GM21723 (cell line): ENCODE data around the gene SPDL1.
A peak's percentile ranks its signal among the peaks of the same experiment; 100 is the strongest.

Experiments used
- ATAC-seq: cut with Tn5 transposase; IDR thresholded peaks from one replicate; pipeline ENCODE4 v1.9.1; 2021; ENCODE audit warnings: mild to moderate bottlenecking, moderate library complexity; ENCODE audit not compliant: unreplicated experiment

The SPDL1 gene

GRCh38 chr5:169583424-169584220 lies at the start of gene SPDL1:
Gene SPDL1, plus strand, starts transcription at chr5:169583773. Its CDS starts 4,644 bp downstream, at chr5:169588417.
- ATAC-seq = peak; percentile 94

- no peak for ATAC-seq
Observed at GRCh38 chr5:169534311-169534880, 49.2 kb upstream of the SPDL1 start.

GRCh38 chr5:169534939-169535338 lies 48.6 kb upstream of the SPDL1 start:
- no peak for ATAC-seq

- no peak for ATAC-seq
Observed at GRCh38 chr5:169538944-169539343, 44.6 kb upstream of the SPDL1 start.

GRCh38 chr5:169542811-169543210 lies 40.8 kb upstream of the SPDL1 start:
- no peak for ATAC-seq

GRCh38 chr5:169544264-169544950 lies 39.2 kb upstream of the SPDL1 start:
- ATAC-seq = no peak

GRCh38 chr5:169545762-169546161 lies 37.8 kb upstream of the SPDL1 start:
- ATAC-seq = peak; percentile 51

- no peak for ATAC-seq
Observed at GRCh38 chr5:169546346-169546745, 37.2 kb upstream of the SPDL1 start.

- ATAC-seq = no peak
Observed at GRCh38 chr5:169547508-169547907, 36.1 kb upstream of the SPDL1 start.

GRCh38 chr5:169548315-169548714 lies 35.3 kb upstream of the SPDL1 start:
- ATAC-seq = no peak

- no peak for ATAC-seq
Observed at GRCh38 chr5:169549453-169550100, 34.0 kb upstream of the SPDL1 start.

- no peak for ATAC-seq
Observed at GRCh38 chr5:169550227-169550626, 33.3 kb upstream of the SPDL1 start.

GRCh38 chr5:169551146-169551545 lies 32.4 kb upstream of the SPDL1 start:
- ATAC-seq = no peak

- no peak for ATAC-seq
Observed at GRCh38 chr5:169551696-169552095, 31.9 kb upstream of the SPDL1 start.

GRCh38 chr5:169554251-169554650 lies 29.3 kb upstream of the SPDL1 start:
- no peak for ATAC-seq

- ATAC-seq = no peak
Observed at GRCh38 chr5:169557838-169558237, 25.7 kb upstream of the SPDL1 start.

GRCh38 chr5:169561893-169562292 lies 21.7 kb upstream of the SPDL1 start:
- ATAC-seq = no peak

GRCh38 chr5:169563369-169563768 lies 20.2 kb upstream of the SPDL1 start:
- no peak for ATAC-seq

- ATAC-seq = no peak
Observed at GRCh38 chr5:169566202-169566601, 17.4 kb upstream of the SPDL1 start.

GRCh38 chr5:169567079-169567478 lies 16.5 kb upstream of the SPDL1 start:
- ATAC-seq = no peak

GRCh38 chr5:169569513-169569912 lies 14.1 kb upstream of the SPDL1 start:
- no peak for ATAC-seq
